NCI-H146 treated with DMSO at 0.1 percent for 48 hours (cell line): ENCODE results near the gene TPSB2.
"Not testable (repeated sequence)": the region's sequence is repeated elsewhere in the genome, so short reads cannot be mapped to it uniquely, and the experiment has no call there.

Experiments
- DNase-seq: peaks from one replicate; lab custom pipeline; 2025; ENCODE audit not compliant: unreplicated experiment; lab: John Stamatoyannopoulos, UW

The TPSB2 gene

DNA sequence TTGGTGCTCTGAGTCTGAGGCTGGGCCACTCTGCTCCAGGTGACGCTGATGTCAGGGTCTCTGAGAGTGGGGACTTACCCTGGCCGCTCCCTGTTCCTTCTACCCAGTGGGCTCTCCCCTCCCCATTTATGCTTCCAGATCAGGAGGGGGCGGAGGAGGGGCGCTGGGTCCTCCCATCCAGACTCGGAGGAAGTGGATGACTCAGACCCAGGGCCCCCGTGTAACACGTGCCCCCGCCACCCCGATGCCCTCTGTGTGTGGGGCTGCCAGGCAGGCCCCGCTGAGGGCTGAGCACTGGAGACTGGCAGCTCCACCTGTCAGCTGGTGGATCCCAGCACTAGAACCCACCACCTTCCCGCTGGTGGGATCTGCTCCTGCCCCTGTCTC, at the start of gene TPSB2:
Gene TPSB2 (minus strand): TSS at position 101 of the 387 bp plus-strand sequence. CDS start 233 bp downstream, outside the sequence.
- not testable (repeated sequence) for DNase-seq

DNA sequence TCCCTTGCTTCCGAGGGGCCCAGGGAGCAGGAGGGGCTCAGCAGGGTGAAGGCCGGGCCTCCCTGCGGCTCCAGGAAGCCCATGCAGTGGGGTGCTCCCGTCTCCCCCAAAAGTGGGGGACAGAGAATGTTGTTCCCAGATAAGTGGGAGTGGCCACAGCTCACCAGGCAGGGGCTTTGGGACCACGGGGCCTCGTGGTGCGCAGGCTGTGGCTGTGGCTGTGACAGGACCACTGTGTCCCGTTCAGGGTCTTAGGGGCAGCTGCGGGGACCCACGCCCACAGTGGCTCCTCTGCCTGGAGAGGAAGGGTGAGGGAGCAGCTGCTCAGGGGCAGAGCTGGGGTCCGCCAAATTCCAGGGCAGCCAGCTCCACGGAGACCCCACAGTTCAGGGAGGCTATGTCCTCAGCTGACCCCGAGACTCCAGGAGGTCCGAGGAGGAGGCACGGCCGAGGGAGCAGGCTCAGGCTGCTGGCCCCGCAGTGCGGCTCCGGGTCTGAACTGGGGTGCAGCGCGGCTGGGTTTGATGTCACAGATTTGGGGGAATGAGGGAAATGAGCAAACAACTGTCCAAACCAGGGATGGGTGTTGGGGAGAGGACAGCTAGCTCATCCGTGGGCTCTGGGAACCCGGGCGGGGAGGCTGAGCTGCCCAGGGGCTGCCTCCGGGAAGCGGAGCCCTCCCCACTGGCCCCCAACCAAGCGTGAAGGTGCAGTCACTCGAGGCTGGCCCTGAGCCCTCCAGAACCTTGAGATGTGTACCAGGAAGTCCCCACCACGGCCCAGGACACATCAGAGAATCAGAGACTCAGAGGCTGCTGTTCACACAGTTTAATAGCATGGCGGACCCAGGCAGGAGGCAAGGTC, 49.3 kb upstream of the TPSB2 start:
- DNase-seq, result no peak

DNA sequence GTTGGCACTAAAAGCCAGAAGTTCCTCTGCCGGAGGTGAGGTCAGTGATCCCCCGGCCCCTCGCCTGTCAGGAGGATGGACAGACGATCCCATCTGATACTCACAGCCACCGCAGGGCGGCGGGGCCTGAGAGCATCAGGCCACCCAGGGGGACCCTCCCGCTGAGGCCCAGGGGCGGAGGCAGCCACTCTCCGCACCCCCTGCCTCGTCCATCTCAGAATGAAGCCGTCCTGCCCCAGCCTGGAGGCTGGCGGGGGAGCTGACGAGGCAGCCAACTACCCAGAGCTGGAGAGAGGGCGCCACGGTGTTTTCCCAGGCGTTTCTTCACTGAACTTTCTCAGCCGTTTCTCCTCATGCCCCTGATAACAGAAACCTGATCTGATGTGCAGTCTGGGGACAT, 48.5 kb upstream of the TPSB2 start:
- DNase-seq, result no peak

- DNase-seq, result no peak
Measured at GRCh38 chr16:1277617-1278282, 47.8 kb upstream of the TPSB2 start.

- DNase-seq, result no peak
Measured at GRCh38 chr16:1277151-1277598, 47.2 kb upstream of the TPSB2 start.

- no peak for DNase-seq
Measured at GRCh38 chr16:1276580-1276878, 46.5 kb upstream of the TPSB2 start.

- no peak for DNase-seq
Measured at GRCh38 chr16:1275791-1276579, 46.0 kb upstream of the TPSB2 start.

DNA sequence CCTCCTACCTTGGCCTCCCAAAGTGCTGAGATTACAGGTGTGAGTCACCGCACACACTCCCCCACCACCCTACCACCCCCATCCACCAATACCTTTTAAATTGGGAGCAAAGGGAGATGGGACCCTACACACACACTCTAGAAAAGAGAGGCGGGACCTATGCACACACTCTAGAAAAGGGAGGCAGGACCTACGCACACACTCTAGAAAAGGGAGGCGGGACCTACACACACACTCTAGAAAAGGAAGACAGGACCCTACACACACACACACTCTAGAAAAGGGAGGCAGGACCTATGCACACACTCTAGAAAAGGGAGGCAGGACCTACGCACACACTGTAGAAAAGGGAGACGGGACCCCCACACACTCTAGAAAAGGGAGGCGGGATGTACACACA, 44.8 kb upstream of the TPSB2 start:
- DNase-seq, result no peak

GRCh38 chr16:1273816-1274215, 43.8 kb upstream of the TPSB2 start:
- no peak for DNase-seq

DNA sequence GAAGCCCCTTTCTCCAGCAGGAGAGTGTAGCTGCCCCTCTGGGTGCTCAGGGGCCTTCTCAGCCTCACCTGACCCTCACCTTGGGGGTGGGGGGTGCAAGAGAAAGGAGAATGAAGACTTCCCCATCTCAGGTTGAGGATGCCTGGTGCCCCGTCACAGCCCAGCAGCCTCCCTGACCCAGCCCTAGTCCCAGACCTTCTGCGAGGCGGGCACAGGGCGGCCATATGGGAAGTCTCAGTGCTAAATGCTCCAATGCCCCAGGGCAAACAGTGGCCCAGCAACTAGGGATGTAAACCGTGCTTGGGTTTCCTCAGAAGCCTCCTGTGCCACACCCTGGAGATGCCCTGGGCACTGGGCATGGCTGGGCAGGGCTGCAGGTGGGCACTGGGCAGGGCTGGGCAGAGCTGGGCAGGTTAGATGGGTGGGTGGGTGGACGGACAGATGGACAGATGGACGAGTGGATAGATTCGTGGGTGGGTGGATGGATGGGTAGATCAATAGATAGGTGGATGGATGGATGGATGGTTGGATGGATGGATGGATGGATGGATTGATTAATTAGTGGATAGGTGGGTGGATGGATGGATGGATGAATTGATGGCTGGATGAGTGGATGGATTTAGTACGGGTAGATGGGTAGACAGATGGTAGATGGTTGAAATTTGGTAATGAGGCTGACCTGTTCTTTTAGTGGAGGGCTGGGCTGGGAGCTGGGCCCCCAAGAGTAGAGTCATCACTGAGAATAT, 42.6 kb upstream of the TPSB2 start:
- no peak for DNase-seq

- peak; percentile 78 for DNase-seq
Measured at GRCh38 chr16:1271724-1272413, 41.9 kb upstream of the TPSB2 start.

GRCh38 chr16:1271380-1271723, 41.4 kb upstream of the TPSB2 start:
- DNase-seq, result no peak

DNA sequence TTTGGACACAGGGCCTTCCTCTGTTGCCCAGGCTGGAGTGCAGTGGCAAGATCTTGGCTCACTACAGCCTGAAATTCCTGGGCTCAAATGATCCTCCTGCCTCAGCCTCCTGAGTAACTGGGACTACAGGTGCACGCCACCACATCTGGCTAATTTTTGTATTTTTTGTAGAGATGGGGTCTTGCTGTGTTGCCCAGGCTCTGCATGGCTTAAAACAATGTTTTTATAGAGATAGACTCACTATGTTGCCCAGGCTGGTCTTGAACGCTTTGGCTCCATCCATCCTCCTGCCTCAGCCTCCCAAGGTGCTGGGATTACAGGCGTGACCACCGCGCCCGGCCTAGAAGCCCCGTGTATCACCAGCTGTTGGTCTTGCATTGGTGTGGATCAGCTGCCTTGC, 39.4 kb upstream of the TPSB2 start:
- DNase-seq, result not testable (repeated sequence)

- DNase-seq, result no peak
Measured at GRCh38 chr16:1265826-1266225, 35.8 kb upstream of the TPSB2 start.

DNA sequence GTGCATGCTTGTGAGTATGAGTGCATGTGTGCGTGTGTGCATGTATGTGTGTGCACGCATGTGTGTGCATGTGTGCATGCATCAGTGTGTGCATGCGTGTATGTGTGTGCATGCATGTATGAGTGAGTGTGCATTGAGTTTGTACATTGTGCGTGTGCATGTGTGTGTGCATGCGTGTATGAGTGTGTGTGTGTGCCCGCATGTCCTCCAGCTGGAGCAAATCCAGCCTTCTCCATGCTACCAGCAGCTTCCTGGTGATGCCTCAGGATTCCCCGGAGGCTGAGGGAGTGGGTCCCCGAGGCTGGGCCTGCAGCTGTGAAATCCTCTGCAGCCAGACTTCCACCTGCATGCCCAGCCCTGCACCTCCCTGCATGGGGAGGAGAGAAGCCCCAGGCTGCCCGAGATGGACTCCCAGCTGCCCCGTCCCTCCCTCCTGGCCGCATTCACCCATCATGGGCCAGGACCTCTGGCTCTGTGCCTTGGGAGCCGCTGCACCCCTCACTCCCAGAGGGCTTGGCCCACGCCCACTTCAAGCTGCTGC, 35.2 kb upstream of the TPSB2 start:
- DNase-seq, result no peak

DNA sequence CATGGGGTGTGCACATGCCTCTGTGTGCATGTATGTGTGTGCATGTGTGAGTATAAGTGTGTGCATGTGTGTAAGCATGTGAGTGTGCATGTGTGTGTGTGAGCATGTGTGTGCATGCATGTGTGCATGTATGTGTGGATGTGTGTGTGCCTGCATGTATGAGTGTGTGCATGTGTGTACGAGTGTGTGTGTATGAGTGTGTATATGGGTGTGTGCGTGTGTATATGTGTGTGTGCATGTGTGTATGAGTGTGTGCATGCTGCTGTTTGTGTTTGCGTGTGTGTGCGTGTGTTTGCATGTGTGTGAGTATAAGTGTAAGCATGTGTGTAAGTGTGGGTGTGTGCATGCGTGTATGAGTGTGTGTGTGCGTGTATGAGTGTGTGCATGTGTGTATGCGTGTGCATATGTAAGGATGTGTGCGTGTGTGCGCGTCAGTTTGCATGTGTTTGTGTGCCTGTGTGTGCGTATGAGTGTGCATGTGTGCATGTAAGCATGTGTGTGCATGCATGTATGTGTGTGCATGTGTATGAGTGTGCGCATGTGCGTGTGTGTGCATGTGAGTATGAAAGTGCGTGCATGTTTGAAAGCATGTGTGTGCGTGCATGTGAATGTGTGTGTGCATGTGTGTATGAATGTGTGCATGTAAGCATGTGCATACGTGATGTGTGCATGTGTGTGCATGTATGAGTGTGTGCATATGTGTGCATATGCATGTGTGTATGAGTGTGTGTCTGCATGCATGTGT, 34.5 kb upstream of the TPSB2 start:
- DNase-seq, result no peak

DNA sequence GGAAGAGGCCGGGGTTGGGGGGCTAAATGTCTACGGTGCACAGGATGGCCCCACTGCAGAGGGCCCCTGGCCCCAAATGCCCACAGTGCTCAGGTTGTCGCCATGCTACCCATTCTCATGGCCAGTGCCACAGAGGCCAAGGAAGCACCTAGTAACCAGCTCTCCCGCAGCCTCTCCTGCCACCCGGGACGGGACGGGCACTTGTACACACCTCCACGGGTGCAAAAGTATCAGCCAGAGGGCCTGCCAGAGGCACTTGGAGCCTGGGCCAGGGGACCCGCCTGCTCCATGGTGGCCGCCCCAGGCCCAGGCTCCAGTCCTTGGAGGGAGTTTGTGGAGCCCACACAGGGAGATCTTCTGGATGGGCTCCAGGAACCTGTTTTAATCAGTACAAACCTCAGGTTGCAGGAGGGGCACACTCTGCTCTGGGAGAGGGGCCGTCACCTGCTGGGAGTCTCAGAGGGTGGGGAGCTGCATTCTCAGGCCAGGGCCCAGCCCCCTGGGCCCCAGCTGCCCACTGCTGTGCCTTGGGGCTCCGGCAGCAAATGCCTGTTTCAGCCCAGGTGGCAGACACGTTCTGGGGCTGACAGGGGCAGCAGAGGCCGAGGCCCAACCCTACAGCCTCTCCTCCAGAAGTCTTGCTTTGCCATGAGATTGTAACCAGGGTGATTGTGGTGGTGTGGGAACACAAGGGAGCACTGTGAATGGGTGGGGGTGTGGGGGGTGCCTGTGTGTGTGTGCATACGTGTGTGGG, 33.8 kb upstream of the TPSB2 start:
- no peak for DNase-seq

DNA sequence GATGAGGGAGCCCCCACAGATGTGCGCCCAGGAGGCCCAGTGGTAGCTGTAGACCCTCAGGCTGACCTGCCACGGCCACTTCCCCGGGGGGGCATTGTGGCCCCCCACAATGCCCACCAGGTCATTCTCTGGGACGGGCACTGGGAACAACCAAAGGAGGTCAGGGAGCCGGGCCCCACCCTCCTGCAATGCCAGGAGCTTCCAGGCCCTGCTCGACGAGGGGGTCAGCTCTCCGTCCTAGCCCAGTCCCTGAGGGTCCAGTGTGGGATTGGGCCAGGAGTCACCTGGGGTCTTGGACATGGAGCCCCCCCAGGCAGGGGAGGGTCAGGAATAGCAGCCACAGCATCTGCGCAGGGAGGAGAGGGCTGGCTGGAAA, 32.9 kb upstream of the TPSB2 start:
- DNase-seq, result no peak
